Measurements from ENCODE around the gene TBCCD1. TPM values are rescaled to one million over a fixed set of nuclear protein-coding genes. Genes with fewer than 3 reads are reported as not detected.
"Not testable (repeated sequence)": the region's sequence is repeated elsewhere in the genome, so short reads cannot be mapped to it uniquely, and the experiment has no call there.

The TBCCD1 gene
- polyA plus RNA-seq, 4 donors = 18.3 to 21.5 (median 19.8) TPM

DNA sequence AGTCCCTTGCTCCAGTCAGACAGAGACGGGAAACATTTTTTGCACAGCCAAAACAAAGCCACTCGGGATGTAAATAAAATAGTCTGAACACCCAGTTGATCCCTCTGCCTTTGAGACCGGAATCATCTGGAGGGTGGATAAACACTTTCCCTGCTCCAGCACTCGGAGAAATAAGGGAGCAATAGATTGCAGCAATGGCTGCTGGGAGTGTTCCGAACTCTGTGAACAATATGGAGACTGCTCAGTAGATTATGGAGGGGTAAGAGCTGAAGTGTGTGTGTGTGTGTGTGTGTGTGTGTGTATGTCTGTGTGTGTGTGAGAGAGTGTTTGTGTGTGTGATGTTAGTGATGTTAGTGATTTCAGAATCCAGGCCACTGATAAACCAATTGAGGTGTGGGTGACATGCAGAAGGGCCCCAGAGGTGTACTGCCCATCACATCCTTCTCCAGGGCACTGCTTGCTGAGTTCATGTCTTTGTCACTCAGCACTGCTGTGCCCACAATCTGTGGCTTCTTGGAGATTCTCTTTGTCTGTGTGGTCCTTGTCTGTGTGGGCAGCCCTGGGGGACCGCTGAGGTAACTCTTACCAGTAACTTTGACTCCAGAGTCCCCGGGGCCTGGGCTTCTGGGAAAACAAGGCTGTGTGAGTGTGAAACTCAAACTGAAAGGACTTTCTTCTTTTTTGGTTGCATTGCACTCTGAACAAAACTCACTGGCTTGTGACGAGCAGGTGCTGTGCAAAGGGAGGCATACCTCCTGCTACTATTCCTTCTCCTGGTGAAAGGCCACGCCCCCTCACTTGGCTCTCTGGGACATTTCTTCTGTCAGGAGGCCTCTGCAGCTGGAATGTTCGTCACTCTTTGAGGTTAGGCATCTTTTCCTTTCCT is 45.9 kb downstream of the TBCCD1 start:
- DNase-seq (ENCODE audit: low read depth in 4 of 4, low spot score in 3 of 4) = no peak

DNA sequence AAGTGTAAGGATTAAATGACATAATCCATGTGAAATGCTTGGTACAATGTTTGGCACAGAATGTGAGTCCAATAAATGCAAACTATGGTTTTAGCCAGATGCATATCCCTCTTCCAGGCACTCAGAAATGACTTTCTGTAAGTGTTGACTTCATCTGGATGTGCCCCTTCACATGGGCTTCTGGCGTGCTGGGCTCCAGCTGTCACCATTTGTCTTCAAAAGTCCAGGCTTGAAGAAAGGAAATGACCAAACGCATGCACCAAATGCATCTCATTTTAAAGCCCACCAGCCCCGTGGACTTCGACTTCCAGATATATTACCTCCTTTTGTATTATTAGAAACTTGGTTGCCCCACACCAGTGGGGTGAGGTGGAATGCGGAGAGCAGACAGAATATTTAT is 46.7 kb downstream of the TBCCD1 start:
- no peak for DNase-seq (ENCODE audit: low read depth in 4 of 4, low spot score in 3 of 4)

DNA sequence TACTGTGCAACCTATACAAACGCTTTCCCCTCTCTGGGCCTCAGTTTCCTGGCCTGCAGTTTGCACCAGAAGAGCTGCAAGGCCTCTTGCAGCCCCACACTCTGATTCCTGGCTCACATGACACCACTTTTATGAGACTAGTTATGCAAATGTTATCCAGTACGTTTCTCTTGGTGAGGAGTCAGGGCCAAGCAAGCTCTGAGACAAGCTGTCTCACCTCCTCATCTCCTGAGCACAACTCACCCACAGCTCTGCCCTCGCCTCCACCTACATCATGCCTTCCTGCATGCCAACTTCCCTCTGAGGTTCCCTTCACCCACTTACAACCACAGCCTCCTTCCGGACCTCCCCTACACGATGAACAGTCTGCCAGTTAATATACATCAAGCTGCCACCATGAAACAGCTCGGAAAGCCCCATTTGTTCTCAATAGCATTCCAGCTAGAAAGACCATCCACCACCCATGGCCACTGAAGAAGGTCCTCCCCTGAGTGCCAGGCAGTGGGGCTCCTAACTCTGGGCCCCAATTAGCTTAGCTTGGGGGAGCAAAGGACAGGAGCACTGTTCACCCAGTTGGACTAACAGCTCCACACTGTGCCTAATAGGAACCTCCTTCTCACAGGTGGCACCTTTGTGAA is 48.0 kb downstream of the TBCCD1 start:
- no peak for DNase-seq (ENCODE audit: low read depth in 4 of 4, low spot score in 3 of 4)

DNA sequence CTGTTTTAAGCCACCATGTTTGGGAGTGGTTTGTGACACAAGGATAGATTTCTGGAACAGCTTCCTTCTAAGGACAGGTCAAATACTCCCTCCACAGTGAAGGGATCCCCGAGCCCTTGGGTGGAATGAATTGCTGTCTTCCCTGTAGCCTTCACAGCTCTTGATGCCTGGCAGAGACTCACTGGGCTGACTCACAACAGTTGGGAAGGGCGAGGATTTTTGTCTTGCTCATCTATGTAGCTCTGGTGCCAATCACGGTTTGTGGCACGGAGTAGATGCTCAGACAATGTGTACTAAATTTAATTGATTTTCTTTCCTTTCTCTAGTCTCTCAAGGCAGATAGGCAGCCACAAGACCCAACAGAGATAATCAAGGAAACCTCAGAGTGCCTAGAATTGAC is 49.9 kb downstream of the TBCCD1 start:
- DNase-seq (ENCODE audit: low read depth in 4 of 4, low spot score in 3 of 4) = no peak

DNA sequence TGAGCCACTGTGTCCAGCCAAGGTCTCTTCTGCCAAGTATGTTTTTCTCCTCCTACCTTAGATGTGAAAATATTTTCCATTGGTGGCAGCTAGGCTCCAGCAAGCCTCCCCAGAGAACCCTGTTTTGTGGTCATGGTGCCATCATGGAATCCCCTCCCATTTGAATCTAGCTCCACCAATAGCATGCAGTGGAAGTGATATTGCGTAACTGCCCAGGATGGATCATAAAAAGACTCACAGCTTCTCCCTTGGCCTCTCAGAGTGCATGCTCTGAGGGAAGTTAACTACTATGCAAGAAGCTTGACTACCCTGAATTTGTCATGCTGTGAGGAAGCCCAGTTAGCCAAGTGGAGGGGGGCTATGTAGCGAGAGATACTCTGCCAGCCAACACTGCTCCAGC is 50.5 kb downstream of the TBCCD1 start:
- DNase-seq (ENCODE audit: low read depth in 4 of 4, low spot score in 3 of 4) = no peak

DNA sequence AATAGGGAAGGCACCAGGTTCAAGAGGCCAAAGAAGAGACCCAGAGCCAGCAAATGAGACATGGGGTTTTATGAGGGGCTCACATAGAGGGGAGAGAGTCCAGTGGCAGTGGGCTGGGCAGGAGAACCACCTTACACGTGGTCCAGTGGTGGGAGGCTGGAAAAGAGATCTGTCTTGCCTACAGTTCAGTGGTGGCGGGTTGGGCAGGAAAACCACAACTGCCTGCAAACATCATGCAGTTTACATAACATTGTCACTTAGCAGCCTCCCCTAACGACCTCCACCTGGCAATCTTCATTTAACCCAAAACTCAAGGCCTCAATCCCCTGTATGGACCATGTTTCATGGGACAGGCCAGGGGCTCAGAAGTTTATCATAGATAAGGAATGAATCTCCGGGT is 52.0 kb downstream of the TBCCD1 start:
- DNase-seq (ENCODE audit: low read depth in 4 of 4, low spot score in 3 of 4) = no peak

DNA sequence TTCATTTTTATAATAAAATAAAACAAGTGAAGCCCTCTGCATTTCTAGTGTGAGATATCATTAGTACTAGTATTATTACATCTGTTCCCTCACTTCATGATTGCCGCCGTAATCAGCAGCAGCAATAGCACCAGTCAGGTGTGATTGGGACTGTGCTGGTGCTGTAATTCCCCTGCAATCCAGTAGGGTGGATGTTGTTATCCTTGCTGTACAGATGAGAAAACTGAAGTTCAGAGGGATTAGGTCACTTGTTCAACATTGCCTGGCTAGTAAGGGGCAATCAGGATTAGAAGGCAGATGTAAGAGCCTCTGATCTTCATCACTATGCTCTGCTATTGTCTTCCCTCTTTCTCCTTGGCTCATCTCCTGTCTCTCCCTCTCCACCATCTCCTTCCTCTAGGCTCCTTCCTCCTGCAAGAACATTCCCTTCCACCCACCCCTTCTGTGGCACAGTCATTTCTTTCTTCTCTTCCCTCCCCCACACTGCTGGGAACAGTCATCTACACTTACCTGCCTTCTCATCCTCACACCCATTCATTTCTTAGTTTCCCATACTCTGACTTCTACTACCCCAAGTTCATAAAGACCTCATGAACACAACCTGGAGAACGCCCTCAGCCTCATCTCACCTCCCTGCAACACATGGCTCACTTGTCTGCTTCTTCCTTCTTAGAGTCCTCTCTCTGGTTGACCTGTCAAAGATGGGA is 52.7 kb downstream of the TBCCD1 start:
- no peak for DNase-seq (ENCODE audit: low read depth in 4 of 4, low spot score in 3 of 4)

DNA sequence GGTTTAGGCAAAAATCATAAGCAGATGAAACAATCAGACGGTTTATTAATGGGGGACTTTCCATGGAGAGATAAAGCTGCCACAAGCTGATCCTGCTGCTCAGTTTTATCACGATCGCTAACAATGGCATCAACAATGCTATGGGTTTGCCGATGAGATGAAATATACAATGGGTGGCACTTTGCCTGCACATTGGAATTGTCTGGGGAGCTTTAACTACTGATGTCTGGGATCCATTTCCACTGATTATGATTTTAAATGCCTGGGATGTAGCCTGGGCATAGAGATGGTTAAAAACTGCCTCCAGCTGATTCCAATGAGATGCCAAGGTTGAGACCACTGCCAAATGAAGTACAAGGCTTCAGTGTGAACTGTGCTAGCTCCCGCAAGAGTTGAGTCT is 53.8 kb downstream of the TBCCD1 start:
- no peak for DNase-seq (ENCODE audit: low read depth in 4 of 4, low spot score in 3 of 4)

DNA sequence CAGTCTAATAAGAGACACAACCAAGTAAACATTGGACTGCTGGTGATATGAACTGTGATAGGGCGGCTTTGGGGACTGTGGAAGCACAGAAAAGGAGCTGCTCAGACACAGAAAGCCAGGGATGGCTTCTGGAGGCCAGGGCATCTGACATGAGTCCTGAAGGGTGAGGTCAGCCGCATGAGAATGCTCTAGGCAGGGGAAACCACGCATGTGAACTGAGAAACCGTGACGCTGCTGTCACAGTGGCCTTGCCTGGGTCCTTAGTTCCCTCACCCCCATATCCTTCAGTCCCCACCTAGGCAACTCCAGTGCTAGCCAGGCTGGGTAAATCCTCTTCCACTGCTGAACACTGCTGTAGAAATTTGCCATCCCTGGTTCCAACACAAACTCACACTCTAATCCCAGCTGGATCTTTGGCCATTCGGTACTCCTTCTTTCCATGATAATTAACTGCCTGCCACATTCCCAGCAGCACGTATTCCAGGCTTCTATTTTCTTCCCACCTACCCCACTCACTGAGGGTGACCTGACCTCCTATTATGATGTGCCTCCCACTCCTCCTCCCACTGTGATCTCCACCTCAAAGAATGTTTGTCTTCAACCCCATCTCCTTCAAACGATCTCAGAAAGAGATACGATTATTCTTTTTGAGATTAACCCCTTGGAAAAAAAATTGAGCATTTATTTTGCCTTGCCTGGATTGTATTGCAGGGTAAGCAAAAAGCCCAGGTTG is 54.4 kb downstream of the TBCCD1 start:
- no peak for DNase-seq (ENCODE audit: low read depth in 4 of 4, low spot score in 3 of 4)

DNA sequence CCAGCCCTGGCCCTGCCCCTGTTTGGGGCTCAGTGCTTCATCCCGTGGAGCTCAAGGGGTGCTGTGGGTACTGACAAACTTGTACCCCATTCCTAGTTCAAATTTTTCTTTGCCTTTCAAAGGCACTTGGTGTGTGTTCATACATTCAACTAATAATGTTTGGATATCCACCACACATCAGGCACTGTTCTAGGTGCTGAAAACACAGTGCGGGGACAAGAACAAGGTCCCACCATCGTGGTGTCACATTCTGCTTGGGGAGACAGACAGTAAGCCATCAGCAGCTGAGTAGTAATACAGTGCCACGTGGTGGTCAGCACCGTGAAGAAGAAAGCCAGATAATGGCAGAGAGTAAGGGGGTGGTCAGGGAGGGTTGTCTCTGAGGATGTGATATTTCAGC is 55.4 kb downstream of the TBCCD1 start:
- DNase-seq (ENCODE audit: low read depth in 4 of 4, low spot score in 3 of 4) = no peak

DNA sequence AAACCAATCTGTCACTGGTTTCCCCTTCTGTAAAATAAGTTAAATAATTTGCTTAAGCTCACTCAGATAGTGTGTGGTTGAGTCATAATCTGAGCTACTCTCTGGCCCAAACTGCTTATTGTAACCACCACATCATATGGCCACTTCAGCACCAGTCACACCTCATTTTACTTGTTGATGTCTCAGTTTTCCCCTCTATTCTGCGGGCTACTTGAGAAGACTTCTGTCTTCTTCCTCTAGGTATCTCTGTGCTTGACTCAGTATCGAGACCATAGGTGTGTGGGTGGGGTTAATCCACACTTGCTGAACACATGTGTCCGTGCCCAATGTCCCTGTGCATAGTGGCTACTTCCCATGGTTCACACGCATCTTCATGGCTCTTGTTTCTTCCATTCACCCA is 55.9 kb downstream of the TBCCD1 start:
- DNase-seq (ENCODE audit: low read depth in 4 of 4, low spot score in 3 of 4) = no peak

DNA sequence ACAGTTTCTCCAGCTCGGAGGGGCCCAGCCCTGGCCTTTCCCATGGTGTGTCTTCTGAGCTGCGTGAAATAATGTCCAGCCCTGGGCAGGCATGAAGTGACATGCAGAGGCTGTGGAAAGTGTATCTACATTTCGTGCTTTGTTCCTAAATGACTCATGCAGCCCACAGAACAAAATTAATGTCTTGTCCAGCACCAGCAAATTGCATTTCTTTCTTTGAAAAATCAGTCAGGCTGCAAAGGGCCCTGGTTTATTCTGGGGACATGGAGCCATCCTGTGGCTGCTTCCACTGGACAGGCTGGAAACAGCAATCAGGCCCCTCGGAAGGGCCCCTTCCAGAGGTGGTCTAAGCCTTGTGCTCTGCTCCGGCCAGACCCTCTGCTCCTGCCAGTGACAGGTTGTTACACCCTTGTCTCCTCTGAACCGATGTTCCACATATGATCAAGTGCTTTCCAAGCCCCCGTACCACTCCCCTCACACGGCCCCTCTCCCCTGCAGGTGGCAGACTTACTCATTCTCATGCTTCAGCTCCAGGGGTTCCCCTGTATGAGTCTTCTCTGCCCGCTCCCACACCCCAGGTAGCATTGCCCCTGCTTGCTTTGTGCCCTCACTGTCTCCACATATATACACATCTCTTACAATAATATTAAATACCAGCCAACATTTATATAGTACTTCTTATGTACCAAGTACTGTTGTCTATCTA is 56.6 kb downstream of the TBCCD1 start:
- DNase-seq (ENCODE audit: low read depth in 4 of 4, low spot score in 3 of 4) = no peak

DNA sequence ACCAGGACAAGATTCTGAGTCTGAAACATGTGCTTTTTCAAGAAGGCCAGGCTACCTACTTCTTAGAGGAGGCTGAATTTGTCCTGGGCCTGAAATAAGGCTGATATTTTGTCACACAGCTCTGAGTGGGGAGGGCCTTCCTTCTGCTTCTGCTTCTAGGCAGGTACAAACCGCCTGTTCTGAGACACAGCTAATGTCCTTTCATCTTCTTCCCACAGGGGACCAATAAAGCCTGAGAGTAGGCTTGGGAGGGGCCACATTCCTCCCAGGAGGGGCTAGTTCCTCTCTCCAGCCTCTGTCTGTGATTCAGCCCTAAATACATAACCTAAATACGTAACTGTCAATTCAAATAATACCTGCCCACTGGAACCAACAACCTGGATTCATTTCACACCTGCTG is 57.7 kb downstream of the TBCCD1 start:
- no peak for DNase-seq (ENCODE audit: low read depth in 4 of 4, low spot score in 3 of 4)

DNA sequence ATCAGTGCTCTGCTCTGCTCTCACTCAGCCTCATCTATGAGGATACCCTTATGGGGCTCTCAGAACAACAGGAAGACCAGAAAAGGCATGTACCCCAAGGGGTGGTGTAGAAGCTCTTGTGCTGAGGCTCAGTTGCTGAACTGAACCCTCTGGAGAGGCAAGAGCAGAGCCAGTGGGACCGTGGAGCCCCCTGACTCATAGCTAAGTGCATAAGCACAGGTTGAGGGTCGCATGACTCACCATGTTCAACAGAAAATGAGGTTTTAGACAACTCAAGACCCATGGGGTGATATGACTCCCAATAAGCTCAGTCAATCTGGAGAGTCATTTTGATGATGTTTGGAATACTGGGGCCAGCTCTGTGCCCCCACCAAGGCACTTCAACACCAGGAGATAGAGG is 60.3 kb downstream of the TBCCD1 start:
- no peak for DNase-seq (ENCODE audit: low read depth in 4 of 4, low spot score in 3 of 4)

DNA sequence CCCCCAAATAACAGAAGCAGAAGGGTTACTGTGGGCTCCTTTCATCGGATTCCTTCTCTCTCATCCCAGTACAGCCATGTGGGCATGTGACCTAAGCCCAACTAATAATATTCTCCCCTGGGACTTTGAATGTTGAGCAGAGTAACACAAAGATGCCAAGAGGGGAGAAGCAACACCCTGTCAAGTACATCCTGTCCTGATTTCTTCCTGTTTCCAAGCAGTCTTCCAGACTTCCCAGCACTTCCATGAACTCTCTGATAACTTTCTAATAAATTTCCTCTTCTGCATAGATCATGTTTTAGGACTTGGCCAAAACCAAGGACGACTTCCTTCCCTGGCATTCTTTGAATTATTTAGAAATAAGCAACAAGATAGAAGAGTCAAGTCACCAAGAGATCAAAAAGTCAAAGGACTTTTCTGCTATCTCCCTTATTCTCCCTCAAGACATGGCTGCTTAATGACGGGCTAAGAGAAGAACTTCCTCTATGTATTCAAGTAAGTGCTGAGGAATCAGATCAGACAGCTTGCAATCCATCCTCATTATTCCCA is 60.9 kb downstream of the TBCCD1 start:
- DNase-seq (ENCODE audit: low read depth in 4 of 4, low spot score in 3 of 4) = no peak

DNA sequence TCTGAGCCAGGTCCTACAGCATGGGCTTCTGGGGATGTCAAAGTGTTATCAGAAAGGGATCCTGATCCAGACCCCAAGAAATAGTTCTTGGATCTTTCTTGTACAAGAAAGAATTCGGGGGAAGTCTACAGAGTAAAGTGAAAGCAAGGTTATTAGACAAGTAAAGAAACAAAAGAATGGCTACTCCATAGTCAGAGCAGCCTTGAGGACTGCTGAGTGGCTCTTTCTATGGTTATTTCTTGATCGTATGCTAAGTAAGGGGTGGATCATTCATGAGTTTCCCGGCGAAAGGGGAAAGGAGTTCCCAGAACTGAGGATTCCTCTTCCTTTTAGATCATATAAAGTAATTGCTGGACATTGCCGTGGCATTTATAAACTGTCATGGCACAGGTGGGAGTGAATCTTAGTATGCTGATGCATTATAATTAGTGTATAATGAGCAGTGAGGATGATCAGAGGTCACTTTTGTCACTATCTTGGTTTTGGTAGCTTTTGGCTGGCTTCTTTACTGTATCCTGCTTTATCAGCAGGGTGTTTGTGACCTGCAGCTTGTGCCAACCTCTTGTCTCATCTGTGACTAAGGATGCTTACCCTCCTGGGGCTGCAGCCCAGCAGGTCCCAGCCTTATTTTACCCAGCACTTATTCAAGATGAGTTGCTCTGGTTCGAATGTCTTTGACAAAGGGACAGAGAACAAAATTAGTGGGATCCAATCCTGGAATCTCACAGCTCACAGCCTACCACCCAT is 64.0 kb downstream of the TBCCD1 start:
- DNase-seq (ENCODE audit: low read depth in 4 of 4, low spot score in 3 of 4) = no peak

DNA sequence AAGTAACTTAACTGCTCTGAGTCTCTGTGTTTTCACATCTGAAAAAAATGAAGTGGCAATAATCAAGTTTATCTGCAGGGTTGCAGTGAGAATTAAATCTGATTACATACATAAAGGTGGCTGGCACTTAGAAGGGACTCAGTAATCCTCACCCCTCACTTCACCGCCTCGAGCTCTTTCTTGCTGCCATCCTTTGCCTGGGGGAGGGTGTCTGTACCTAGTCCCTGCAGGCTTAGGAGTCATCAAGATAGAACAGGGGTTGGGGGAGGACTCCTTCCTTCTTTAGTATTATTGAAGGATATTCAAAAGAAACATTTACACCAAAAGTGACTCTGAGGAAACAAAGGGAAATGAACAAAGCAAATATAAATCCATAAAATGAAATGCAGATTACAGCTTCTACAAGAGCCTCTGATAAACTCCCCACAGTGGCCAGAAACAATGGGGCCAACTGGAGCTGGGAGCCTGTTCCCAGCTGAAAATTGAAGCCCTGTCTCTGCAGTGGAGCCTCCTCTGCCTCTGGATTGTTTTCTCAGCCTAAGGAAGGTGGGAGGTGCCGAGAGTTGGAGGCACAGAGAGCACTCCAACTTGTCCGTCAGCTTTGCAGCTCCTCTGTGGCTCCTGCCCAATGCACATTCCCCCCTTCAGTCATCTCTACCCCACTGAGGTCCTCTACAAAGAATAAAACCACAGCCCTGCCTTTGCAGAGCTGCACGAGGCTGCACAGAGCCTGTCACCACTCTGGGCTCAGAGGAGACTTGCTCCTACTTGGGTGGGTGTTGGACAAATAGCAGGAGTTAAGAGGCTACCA is 64.8 kb downstream of the TBCCD1 start:
- DNase-seq (ENCODE audit: low read depth in 4 of 4, low spot score in 3 of 4) = no peak

DNA sequence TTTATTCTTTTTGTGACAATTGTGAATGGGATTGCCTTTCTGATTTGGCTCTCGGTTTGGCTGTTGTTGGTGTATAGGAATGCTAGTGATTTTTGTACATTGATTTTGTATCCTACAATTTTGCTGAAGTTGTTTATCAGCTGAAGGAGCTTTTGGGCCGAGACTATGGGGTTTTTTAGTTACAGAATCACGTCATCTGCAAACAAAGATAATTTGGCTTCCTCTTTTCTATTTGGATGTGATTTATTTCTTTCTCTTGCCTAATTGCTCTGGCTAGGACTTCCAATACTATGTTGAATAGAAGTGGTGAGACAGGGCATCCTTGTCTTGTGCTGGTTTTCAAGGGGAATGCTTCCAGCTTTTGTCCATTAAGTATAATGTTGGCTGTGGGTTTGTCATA is 67.2 kb downstream of the TBCCD1 start:
- DNase-seq (ENCODE audit: low read depth in 4 of 4, low spot score in 3 of 4) = not testable (repeated sequence)

Measured in right renal pelvis (tissue), 4 donors.